ENCODE measurements around the gene NECTIN2.

Gene NECTIN2

DNA sequence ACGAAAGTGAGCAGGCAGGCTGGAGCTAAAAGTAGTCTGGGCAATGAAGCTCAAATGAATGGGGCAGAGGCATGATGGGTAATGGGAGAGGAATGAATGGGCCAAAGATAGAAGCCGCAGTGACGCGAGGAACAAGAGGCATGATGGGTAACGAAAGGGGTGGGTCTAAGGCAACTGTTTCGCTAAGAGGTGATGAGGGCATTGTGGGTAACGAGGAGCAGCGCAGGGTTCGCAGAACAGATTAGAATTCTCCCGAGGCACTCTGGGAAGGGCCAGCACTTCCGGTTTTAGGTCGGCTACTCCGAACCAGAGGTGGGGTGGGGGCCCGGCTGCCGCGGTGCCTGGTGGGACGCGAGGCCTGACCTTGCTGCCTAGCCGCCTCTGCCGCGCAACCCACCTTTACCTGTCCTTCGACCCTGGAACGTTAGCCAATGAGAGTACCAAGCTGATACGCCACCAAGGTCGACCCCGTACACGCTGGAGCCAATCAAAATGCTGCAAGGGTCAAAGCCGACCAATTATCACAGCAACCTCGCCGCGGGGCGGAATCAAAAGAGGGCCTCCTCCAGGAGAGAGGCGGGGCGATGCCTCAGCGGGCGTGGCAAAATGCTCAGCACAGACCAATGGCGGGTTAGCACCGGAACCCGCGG lies 44.4 kb downstream of the NECTIN2 start:
- Histone ChIP-seq H3K36me3 (peaks cover 33% of the 10 kb centered on the region), H3K4me3 (ENCODE audit: low read depth, low read length) (peak overlapping the region; percentile 65), H3K27me3 (no peaks in the 10 kb centered on the region), H3K9me3 (no peaks in the 10 kb centered on the region), H3K4me1 (no peaks in the 10 kb centered on the region)
- DNase-seq = peak; percentile 100
- no peak for TF ChIP-seq CTCF (IDR thresholded peaks at IDR 0.05; ENCODE audit: low read depth, low read length)

- no peak for TF ChIP-seq CTCF (IDR thresholded peaks at IDR 0.05; ENCODE audit: low read depth, low read length)
- H3K4me1 ChIP-seq = no peaks in the 10 kb centered on the region
- peak within 1 kb of the TSS; percentile 97 for H3K4me3 ChIP-seq (ENCODE audit: low read depth, low read length)
- no peak for DNase-seq
- H3K9me3 ChIP-seq = no peaks in the 10 kb centered on the region
- peaks cover 41% of the 10 kb centered on the region for H3K36me3 ChIP-seq
- H3K27me3 ChIP-seq = no peaks in the 10 kb centered on the region
Measured at GRCh38 chr19:44891016-44891882, 45.2 kb downstream of the NECTIN2 start, which contains the start of gene TOMM40. Gene TOMM40, plus strand, starts transcription at chr19:44891254. Its CDS starts 162 bp downstream, at chr19:44891416.

- no peak overlapping the region for H3K4me3 ChIP-seq (ENCODE audit: low read depth, low read length)
- no peaks in the 10 kb centered on the region for H3K4me1 ChIP-seq
- H3K36me3 ChIP-seq = peaks cover 55% of the 10 kb centered on the region
- no peak for TF ChIP-seq CTCF (IDR thresholded peaks at IDR 0.05; ENCODE audit: low read depth, low read length)
- H3K9me3 ChIP-seq = no peaks in the 10 kb centered on the region
- no peaks in the 10 kb centered on the region for H3K27me3 ChIP-seq
- DNase-seq = no peak
Measured at GRCh38 chr19:44892932-44893331, 46.8 kb downstream of the NECTIN2 start.

DNA sequence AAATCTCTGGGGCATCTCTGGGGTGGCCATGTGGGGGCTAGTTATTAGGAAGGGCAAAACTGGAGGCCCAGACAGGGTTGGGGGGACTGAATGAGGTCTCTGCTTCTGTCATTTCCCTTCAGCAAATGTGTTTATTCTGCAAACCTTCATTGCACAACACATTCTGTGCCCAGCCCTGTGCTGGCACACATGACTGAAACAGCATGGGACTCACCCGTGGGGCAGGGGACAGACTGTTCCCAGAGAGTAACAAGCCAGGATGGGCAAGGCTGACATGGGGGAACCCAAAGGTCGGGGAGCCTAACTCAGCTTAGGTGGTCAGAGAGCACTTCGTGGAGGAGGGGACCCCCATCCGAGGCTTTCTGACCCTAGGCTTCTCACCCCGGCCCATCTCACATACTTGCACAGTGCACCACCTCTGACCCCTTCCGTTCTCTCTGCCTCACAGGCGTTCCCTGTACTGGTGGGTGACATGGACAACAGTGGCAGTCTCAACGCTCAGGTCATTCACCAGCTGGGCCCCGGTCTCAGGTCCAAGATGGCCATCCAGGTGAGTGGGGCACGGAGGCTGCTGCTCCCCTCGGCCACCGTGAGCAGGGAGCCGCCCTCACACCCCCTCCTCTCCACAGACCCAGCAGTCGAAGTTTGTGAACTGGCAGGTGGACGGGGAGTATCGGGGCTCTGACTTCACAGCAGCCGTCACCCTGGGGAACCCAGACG lies 47.4 kb downstream of the NECTIN2 start:
- TF ChIP-seq CTCF (IDR thresholded peaks at IDR 0.05; ENCODE audit: low read depth, low read length) = no peak
- Histone ChIP-seq H3K27me3 (no peaks in the 10 kb centered on the region), H3K36me3 (peaks cover 58% of the 10 kb centered on the region), H3K9me3 (no peaks in the 10 kb centered on the region), H3K4me3 (ENCODE audit: low read depth, low read length) (no peak overlapping the region), H3K4me1 (no peaks in the 10 kb centered on the region)
- DNase-seq = no peak

DNA sequence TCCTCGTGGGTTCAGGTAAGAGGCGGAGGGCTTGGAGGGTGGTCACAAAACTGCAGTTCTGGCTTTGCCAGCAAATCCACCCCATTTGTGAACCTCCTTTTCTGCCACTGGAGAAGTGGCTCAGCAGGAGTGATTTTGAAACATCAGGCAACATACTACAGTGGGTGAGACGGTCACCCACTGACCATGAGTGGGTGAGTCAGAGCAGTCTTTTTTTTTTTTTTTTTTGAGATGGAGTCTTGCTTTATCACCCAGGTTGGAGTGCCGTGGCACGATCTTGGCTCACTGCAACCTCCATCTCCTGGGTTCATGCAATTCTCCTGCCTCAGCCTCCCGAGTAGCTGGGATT lies 47.9 kb downstream of the NECTIN2 start:
- DNase-seq = no peak
- TF ChIP-seq CTCF (IDR thresholded peaks at IDR 0.05; ENCODE audit: low read depth, low read length) = no peak
- Histone ChIP-seq H3K4me3 (ENCODE audit: low read depth, low read length) (no peak overlapping the region), H3K36me3 (peaks cover 58% of the 10 kb centered on the region), H3K4me1 (no peaks in the 10 kb centered on the region), H3K9me3 (no peaks in the 10 kb centered on the region), H3K27me3 (no peaks in the 10 kb centered on the region)

Data from BE2C (cell line).